Measurements from ENCODE around the gene TRIM24.

DNA sequence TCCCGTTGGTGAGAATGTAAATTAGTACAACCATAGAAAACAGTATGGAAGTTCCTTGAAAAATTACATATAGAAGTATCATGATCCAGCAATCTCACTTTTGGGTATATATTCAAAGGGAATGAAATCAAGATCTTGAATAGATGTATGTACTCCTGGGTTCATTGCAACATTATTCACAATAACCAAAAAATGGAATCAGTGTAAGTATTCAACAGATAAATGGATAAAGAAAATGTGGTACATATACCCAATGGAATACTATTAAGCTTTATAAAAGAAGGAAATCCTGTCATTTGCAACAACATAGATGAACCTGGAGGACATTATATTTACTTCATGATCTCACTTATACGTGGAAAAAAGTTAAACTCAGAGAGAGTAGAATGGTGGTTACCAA is 86.8 kb downstream of the TRIM24 start:
- TF ChIP-seq, protein P1, sequence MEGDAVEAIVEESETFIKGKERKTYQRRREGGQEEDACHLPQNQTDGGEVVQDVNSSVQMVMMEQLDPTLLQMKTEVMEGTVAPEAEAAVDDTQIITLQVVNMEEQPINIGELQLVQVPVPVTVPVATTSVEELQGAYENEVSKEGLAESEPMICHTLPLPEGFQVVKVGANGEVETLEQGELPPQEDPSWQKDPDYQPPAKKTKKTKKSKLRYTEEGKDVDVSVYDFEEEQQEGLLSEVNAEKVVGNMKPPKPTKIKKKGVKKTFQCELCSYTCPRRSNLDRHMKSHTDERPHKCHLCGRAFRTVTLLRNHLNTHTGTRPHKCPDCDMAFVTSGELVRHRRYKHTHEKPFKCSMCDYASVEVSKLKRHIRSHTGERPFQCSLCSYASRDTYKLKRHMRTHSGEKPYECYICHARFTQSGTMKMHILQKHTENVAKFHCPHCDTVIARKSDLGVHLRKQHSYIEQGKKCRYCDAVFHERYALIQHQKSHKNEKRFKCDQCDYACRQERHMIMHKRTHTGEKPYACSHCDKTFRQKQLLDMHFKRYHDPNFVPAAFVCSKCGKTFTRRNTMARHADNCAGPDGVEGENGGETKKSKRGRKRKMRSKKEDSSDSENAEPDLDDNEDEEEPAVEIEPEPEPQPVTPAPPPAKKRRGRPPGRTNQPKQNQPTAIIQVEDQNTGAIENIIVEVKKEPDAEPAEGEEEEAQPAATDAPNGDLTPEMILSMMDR (IDR thresholded peaks at IDR 0.05; ENCODE audit: low read depth, low read length, missing input control) = no peak
- no peak for TF ChIP-seq JUND (IDR thresholded peaks at IDR 0.05)
- TF ChIP-seq YY1 (IDR thresholded peaks at IDR 0.05) = no peak
- TF ChIP-seq RAD21 (IDR thresholded peaks at IDR 0.05) = no peak
- no peak for TF ChIP-seq SP1 (IDR thresholded peaks at IDR 0.05)
- TF ChIP-seq, protein P2, sequence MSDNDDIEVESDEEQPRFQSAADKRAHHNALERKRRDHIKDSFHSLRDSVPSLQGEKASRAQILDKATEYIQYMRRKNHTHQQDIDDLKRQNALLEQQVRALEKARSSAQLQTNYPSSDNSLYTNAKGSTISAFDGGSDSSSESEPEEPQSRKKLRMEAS (IDR thresholded peaks at IDR 0.05) = no peak

Measured in liver (tissue), 3 donors.